DND-41 (cell line): ENCODE data around the gene NAA35.

Source experiments
- ATAC-seq: fragments of 200-7000 bp; cut with Tn5 transposase; 3 replicates; pipeline ENCODE4 v1.9.1; 2021; ENCODE audit warnings: low read depth; ENCODE audit not compliant: insufficient read depth
- DNase-seq: peaks from one replicate; pipeline ENCODE4 v3.0.0-alpha.2; 2020
- H2AFZ ChIP-seq: 2 replicates; pipeline ENCODE4 v1.6.0; 2012; ENCODE audit warnings: low read depth, low read length
- H3K27ac ChIP-seq: 2 replicates; pipeline ENCODE4 v1.5.1; 2012; ENCODE audit warnings: low read length, inconsistent platforms
- H3K27me3 ChIP-seq: fragments of 200-600 bp; sonication (generic); 2 replicates; pipeline ENCODE4 v1.6.0; 2012; ENCODE audit warnings: low read length, mild to moderate bottlenecking, inconsistent platforms; ENCODE audit not compliant: insufficient read depth, poor library complexity
- H3K36me3 ChIP-seq: 2 replicates; pipeline ENCODE4 v1.5.1; 2012; ENCODE audit warnings: low read length, inconsistent platforms; ENCODE audit not compliant: insufficient read depth
- H3K4me1 ChIP-seq: 2 replicates; pipeline ENCODE4 v1.5.1; 2012; ENCODE audit warnings: mild to moderate bottlenecking, low read length; ENCODE audit not compliant: insufficient read depth
- H3K4me2 ChIP-seq: 2 replicates; pipeline ENCODE4 v1.6.0; 2012; ENCODE audit warnings: mild to moderate bottlenecking, moderate library complexity, low read length, inconsistent platforms; ENCODE audit not compliant: insufficient read depth
- H3K4me3 ChIP-seq, 2 experiments: fragments of 200-600 bp in 1 of 2; shearing (Covaris generic) in 1 of 2; 2 replicates each; pipeline ENCODE4 v1.5.1; 2012 to 2016; ENCODE audit warnings: inconsistent platforms in 2 of 2, low read length in 2 of 2, mild to moderate bottlenecking in 2 of 2, low read depth in 1 of 2, moderate library complexity in 1 of 2
- H3K79me2 ChIP-seq: 2 replicates; pipeline ENCODE4 v1.6.0; 2012; ENCODE audit warnings: low read length, inconsistent platforms; ENCODE audit not compliant: insufficient read depth
- H3K9ac ChIP-seq: 2 replicates; pipeline ENCODE4 v1.6.0; 2012; ENCODE audit warnings: low read depth, mild to moderate bottlenecking, inconsistent platforms, low read length, moderate library complexity
- H3K9me3 ChIP-seq: 2 replicates; pipeline ENCODE4 v1.5.1; 2012; ENCODE audit warnings: low read length, moderate library complexity, mild to moderate bottlenecking, inconsistent platforms; ENCODE audit not compliant: insufficient read depth, severe bottlenecking
- H4K20me1 ChIP-seq: 2 replicates; pipeline ENCODE4 v1.6.0; 2012; ENCODE audit warnings: low read length; ENCODE audit not compliant: insufficient read depth
- CTCF ChIP-seq: IDR thresholded peaks from 2 replicates; pipeline ENCODE4 v1.5.1; 2012; ENCODE audit warnings: borderline replicate concordance, low read length, moderate library complexity, mild to moderate bottlenecking; ENCODE audit not compliant: poor library complexity, severe bottlenecking; ENCODE audit errors: extremely low read depth
- EZH2 ChIP-seq: IDR thresholded peaks from 3 replicates; pipeline ENCODE4 v1.6.1; 2012; ENCODE audit warnings: borderline replicate concordance, low read depth, mild to moderate bottlenecking, moderate library complexity, low read length, inconsistent platforms; ENCODE audit not compliant: severe bottlenecking

The NAA35 gene

GRCh38 chr9:85944672-85945071 lies 3.7 kb downstream of the NAA35 start:
- no peak for ATAC-seq
- no peak overlapping the region for H3K9ac ChIP-seq
- no peaks in the 10 kb centered on the region for H3K9me3 ChIP-seq
- H3K4me1 ChIP-seq: peaks cover 42% of the 10 kb centered on the region
- H3K27me3 ChIP-seq: no peaks in the 10 kb centered on the region
- peak overlapping the region; percentile 74 for H3K4me2 ChIP-seq
- DNase-seq: no peak
- H3K36me3 ChIP-seq: peaks cover 56% of the 10 kb centered on the region
- no peak for TF ChIP-seq EZH2
- no peak for TF ChIP-seq CTCF
- H3K79me2 ChIP-seq: peaks cover 88% of the 10 kb centered on the region
- peaks cover 9% of the 10 kb centered on the region; the same call in 1 of the 2 replicates for H4K20me1 ChIP-seq
- H2AFZ ChIP-seq: no peak overlapping the region
- H3K27ac ChIP-seq: no peak overlapping the region
- 0 out of 4 replicates have a peak overlapping the region, but pooled peaks of 1 of the 2 experiments have one; percentile 8 for H3K4me3 ChIP-seq

GRCh38 chr9:85949586-85950335 lies 8.8 kb downstream of the NAA35 start:
- peaks cover 3% of the 10 kb centered on the region; the same call in 1 of the 2 replicates for H3K4me1 ChIP-seq
- no peak overlapping the region for H3K9ac ChIP-seq
- H3K27me3 ChIP-seq: no peaks in the 10 kb centered on the region
- H3K4me2 ChIP-seq: no peak overlapping the region
- H3K36me3 ChIP-seq: peaks cover 57% of the 10 kb centered on the region
- no peaks in the 10 kb centered on the region for H3K9me3 ChIP-seq
- ATAC-seq (no peak), DNase-seq (no peak)
- no peak for TF ChIP-seq CTCF
- no peak for TF ChIP-seq EZH2
- no peak overlapping the region for H3K4me3 ChIP-seq
- no peak overlapping the region for H2AFZ ChIP-seq
- H4K20me1 ChIP-seq: peaks cover 9% of the 10 kb centered on the region; the same call in 1 of the 2 replicates
- H3K79me2 ChIP-seq: peaks cover 96% of the 10 kb centered on the region
- H3K27ac ChIP-seq: no peak overlapping the region

GRCh38 chr9:85959955-85960354 lies 19.0 kb downstream of the NAA35 start:
- no peak overlapping the region for H3K9ac ChIP-seq
- no peak for ATAC-seq
- peaks cover 18% of the 10 kb centered on the region; the same call in 1 of the 2 replicates for H3K79me2 ChIP-seq
- H2AFZ ChIP-seq: no peak overlapping the region
- H3K27me3 ChIP-seq: no peaks in the 10 kb centered on the region
- no peaks in the 10 kb centered on the region for H3K9me3 ChIP-seq
- H4K20me1 ChIP-seq: no peaks in the 10 kb centered on the region; the same call in 1 of the 2 replicates
- DNase-seq: no peak
- no peak overlapping the region for H3K27ac ChIP-seq
- H3K4me1 ChIP-seq: no peaks in the 10 kb centered on the region
- TF ChIP-seq CTCF: no peak
- TF ChIP-seq EZH2: no peak
- peaks cover 39% of the 10 kb centered on the region for H3K36me3 ChIP-seq
- no peak overlapping the region for H3K4me2 ChIP-seq
- H3K4me3 ChIP-seq: no peak overlapping the region
